HEK293T (cell line): ENCODE results near the gene SLC25A51.

Experiments used
- ARNT ChIP-seq: fragments of 450-650 bp; IDR thresholded peaks from 2 replicates; pipeline ENCODE4 v1.6.1; 2017; ENCODE audit warnings: mild to moderate bottlenecking
- BHLHE40 ChIP-seq: fragments of 450-650 bp; IDR thresholded peaks from 2 replicates; pipeline ENCODE4 v1.6.1; 2016; ENCODE audit warnings: mild to moderate bottlenecking, moderate library complexity, borderline replicate concordance
- CTBP1 ChIP-seq: fragments of 450-650 bp; IDR thresholded peaks from 2 replicates; pipeline ENCODE4 v1.6.1; 2016; ENCODE audit warnings: borderline replicate concordance
- ELF4 ChIP-seq: fragments of 450-650 bp; IDR thresholded peaks from 2 replicates; pipeline ENCODE4 v1.6.1; 2017; ENCODE audit warnings: antibody characterized with exemption
- FOXK2 ChIP-seq: fragments of 450-650 bp; IDR thresholded peaks from 2 replicates; pipeline ENCODE4 v1.6.1; 2016; ENCODE audit warnings: mild to moderate bottlenecking
- FOXM1 ChIP-seq: fragments of 450-650 bp; IDR thresholded peaks from 2 replicates; pipeline ENCODE4 v1.6.1; 2017; ENCODE audit warnings: mild to moderate bottlenecking, borderline replicate concordance
- HDGF ChIP-seq: fragments of 450-650 bp; IDR thresholded peaks from 2 replicates; pipeline ENCODE4 v1.6.1; 2017; ENCODE audit warnings: antibody characterized with exemption, borderline replicate concordance
- L3MBTL2 ChIP-seq: fragments of 450-650 bp; conservative IDR thresholded peaks from 2 replicates; pipeline ENCODE4 v1.6.1; 2016; ENCODE audit warnings: mild to moderate bottlenecking
- LEF1 ChIP-seq: fragments of 450-650 bp; IDR thresholded peaks from 2 replicates; pipeline ENCODE4 v1.6.1; 2017; ENCODE audit warnings: mild to moderate bottlenecking, borderline replicate concordance
- PKNOX1 ChIP-seq: fragments of 450-650 bp; IDR thresholded peaks from 2 replicates; pipeline ENCODE4 v1.6.1; 2016
- SP1 ChIP-seq: fragments of 450-650 bp; IDR thresholded peaks from 2 replicates; pipeline ENCODE4 v1.6.1; 2017
- SUZ12 ChIP-seq: fragments of 450-650 bp; IDR thresholded peaks from 2 replicates; pipeline ENCODE4 v1.6.1; 2016; ENCODE audit warnings: mild to moderate bottlenecking
- TARDBP ChIP-seq: fragments of 450-650 bp; IDR thresholded peaks from 2 replicates; pipeline ENCODE4 v1.6.1; 2016
- ZNF384 ChIP-seq: fragments of 450-650 bp; IDR thresholded peaks from 2 replicates; pipeline ENCODE4 v1.6.1; 2016

GRCh38 chr9:37936965-37937364 lies 33.0 kb upstream of the SLC25A51 start:
- TF ChIP-seq BHLHE40: no peak
- TF ChIP-seq ZNF384: no peak
- no peak for TF ChIP-seq TARDBP
- no peak for TF ChIP-seq FOXK2
- no peak for TF ChIP-seq SUZ12
- TF ChIP-seq PKNOX1: no peak
- TF ChIP-seq SP1: no peak
- TF ChIP-seq FOXM1: no peak
- no peak for TF ChIP-seq ELF4
- no peak for TF ChIP-seq L3MBTL2
- no peak for TF ChIP-seq ARNT
- no peak for TF ChIP-seq LEF1
- no peak for TF ChIP-seq HDGF
- no peak for TF ChIP-seq CTBP1
